WI38 (cell line): ENCODE data around the gene SOX18.

Experiments used
- H3K4me3 ChIP-seq: 2 replicates; pipeline ENCODE4 v1.5.1; 2011; ENCODE audit warnings: low read depth, mild to moderate bottlenecking, control low read depth, low read length
- CTCF ChIP-seq: IDR thresholded peaks from 2 replicates; pipeline ENCODE4 v1.5.1; 2012; ENCODE audit warnings: low read depth, mild to moderate bottlenecking, control low read depth, low read length

SOX18 gene

GRCh38 chr20:64005394-64005793 lies 44.0 kb downstream of the SOX18 start:
- TF ChIP-seq CTCF, result no peak
- no peak overlapping the region for H3K4me3 ChIP-seq

GRCh38 chr20:64003960-64004725 lies 45.3 kb downstream of the SOX18 start:
- no peak for TF ChIP-seq CTCF
- H3K4me3 ChIP-seq, result no peak overlapping the region

GRCh38 chr20:64001607-64002011 lies 47.8 kb downstream of the SOX18 start:
- no peak overlapping the region for H3K4me3 ChIP-seq
- TF ChIP-seq CTCF, result no peak

GRCh38 chr20:64000906-64001305 lies 48.5 kb downstream of the SOX18 start:
- TF ChIP-seq CTCF, result no peak
- H3K4me3 ChIP-seq, result no peak overlapping the region
